ENCODE data around the gene SRPK1.

The SRPK1 gene

DNA sequence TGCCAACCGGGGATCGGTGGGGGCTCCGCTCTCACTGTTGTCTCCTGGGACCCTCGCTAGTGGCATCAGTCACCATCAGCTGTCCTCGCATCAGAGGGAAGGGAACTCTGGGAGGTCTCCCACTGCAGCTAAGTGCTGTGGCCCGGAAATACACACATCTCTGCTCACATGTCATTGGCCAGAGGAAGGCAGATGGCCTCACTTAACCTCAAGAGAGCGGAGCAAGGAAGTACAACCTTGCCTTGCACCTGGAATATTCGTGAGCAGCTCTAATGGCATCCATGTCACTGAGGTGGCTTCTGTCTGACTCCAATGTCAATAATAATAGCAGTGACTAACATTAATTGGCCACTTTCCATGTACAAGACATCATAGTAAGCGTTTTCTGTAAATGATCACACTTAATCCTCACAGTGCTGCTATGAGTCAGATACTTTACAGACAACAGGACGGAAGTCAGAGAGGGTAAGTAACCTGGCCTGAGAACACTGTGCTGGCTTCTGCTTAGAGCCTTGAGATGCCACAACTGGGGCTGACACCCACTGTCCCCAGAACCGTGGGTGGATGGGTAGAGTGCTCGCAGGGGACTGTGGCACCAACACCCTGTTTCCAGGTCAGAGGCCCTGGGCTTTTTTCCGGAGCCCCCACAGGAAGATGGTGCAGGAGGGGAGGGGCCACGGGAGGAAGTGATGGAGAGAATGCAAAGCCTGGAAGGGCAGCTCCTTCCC, 109.8 kb downstream of the SRPK1 start:
- DNase-seq = no peak

DNA sequence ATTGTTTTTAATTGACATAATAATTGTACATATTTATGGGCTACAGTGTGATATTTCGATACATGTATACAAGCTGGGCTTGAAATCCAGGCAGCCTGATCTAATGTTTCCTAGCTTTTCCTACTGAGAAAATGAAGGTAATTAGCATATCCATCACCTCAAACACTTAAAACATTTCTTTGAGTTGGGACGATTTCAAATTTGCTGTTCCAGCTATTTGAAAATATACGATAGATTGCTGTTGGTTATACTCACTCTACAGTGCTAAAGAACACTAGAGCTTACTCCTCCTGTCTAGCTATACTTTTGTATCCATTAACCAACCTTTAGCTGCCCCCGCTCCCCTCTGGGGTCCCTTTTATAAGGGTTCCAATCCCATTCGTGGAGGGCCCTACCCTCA, 111.1 kb downstream of the SRPK1 start:
- no peak for DNase-seq

DNA sequence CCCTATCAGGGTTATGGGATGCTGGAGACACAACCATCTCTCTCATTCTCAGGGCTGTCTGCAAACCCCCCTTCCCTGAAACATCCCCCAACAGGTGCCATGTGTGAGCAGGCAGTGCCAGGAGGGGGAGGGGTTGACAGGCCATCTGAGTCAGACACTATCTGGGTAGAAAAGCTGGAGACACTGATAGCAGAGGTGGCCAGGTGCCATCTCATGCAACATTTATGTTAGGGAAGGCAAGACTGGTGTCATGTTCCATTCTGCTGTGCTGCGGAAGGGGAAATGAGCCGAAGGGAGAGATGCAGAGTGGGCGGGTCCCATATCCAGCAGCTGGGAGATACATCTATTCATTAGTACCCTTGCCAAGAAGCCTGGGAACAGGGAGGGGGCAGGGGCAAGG, 112.2 kb downstream of the SRPK1 start:
- peak; percentile 76 for DNase-seq

DNA sequence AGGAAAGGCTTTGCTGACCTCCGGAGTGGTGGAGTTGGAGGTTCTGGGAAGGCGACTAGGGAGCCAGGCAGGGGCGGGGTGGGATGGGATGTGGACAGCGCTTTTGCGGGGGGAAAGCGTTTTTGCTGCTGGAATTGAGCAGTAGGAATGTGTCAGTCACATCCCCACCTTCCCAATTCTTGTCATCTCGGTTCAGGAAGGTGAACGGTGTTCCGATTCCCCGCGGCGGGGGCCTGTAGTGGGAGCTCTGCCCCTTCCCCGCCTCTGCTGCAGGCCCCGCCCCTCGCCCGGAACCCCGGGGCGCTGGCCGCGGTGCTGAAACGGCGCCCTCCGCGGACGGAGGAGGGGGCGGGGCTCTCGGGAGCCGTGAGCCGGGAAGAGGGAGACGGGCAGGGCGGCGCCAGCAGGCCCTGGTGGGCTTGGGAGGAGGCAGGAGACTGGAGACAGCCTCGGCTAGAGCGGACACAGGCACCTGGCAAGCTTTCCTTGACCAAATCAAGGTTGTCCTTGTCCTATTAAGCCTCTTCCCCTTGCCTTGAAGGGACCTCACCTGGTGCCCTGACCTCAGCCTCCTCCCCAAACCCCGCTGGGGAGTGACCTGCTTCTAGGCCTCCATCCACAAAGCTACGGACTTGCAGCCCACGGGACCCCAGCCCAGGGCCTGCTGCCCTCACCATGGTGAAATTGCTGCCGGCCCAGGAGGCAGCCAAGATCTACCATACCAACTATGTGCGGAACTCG, 115.7 kb downstream of the SRPK1 start, which contains the start of gene LHFPL5:
Gene LHFPL5 (plus strand): TSS at position 357 of the 741 bp plus-strand sequence. CDS start 319 bp downstream, at position 676.
- DNase-seq = peak; percentile 62

DNA sequence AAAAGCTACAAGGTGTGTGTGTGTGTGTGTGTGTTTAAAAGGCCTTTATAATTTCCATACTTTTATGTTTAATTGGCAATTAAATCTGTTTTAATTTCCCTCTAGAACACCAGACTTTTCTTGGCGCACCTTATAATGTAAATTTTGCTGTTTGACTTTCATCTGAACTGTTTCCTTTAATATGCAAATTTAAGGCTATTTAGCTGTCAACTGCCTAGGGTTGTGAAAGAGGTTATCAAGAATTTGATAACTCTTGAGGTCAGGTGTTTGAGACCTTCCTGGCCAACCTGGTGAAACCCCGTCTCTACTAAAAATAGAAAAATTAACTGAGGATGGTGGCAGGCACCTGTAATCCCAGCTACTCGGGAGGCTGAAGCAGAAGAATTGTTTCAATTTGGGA, 119.8 kb downstream of the SRPK1 start:
- no peak for DNase-seq

DNA sequence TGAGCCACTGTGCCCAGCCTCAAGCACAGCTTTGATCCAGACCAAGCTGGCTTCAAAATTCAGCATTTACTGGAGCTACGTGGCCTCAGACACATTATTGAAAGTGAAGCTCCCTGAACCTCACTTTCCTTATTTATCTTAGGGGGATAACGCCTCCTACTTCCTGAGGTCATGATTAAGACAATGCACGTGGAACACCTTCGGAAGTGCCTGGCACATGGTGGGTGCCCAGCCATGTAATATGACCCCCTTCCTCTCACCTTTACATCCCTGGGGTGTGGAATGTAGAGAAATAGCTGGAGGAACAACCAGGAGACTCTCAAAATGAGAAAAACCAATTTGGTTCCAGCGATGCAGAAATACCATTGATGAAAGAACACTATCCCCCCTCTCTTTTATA, 122.2 kb downstream of the SRPK1 start:
- DNase-seq = no peak

DNA sequence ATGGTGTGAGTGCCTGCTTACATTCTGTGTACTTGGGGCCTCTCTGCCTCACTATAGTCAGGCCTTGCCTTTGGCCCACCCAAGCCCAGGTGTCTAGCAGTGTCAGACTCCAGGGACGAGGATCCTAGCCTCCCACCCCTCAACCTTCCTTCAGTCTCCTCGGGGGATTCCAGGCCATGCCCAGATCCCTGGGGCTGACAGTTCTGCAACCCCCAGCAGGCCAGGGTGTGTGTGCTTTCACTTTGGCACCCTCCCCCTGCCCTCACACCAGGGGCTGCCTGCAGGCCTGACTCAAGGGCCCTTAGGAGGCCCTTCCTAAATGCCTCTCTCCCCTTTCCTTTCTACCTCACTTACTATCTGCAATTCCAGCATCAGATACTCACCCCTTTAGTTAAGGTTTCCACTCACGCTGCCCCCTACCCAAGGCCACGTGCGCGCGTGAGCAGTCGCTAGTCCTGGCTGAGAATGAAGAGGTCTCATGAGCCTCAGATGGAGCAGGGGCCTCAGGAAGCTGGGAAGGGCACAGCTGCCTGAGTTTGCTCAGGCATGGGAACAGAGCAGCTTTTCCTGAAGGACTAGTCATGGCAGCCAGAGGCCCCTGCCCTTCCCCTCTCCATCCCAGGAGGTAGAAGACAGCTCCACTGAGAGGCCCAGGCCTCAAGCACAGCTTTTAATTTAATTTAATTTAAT, 122.9 kb downstream of the SRPK1 start:
- DNase-seq = no peak

DNA sequence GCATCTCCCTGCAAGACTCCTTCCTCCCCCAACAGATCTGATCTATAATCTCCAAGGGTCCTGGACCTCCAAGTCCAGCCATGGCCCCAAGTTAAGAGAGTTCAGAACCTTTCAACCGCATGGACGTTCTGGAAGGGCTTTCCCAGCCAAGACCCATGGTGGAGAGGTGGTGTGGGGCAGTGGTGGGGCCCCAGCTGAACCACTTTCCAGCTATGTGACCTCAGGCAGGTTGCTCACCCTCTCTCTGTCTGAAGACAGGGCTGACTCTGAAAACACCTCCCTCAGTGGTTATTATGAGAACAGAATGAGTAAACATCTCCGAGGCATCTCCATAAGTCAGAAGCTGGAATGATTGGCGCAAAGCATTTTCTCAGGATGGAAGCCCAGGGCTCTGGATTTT, 124.7 kb downstream of the SRPK1 start:
- DNase-seq = no peak

DNA sequence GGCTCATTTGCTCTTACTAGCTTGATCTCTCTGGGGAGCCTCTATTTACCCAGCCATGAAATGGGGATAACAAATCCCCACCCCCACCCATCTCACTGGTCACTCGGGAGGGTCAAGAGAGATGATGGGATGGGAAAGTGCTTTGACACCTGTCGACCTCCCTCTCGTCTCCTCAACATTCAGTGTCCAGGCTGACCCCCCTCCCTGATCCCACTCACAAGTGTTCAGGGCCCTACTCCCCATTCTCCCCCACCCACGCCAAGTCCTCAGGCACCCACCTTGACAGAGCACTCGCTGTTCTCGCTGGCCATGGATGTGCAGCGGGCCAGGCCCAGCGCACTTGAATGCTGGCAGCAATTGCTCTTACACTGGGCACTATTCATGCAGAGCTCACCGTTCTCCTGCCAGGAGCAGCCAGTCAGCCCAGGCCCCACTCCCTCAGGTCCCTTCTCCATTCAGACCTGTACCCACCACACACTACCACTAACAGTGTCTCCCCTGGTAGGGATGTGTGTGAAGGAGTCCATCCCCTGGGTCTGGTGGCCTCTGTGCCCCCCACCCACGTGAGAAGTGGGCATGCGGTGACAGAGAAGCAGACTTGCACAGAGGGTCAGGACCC, 125.3 kb downstream of the SRPK1 start:
- DNase-seq = no peak

DNA sequence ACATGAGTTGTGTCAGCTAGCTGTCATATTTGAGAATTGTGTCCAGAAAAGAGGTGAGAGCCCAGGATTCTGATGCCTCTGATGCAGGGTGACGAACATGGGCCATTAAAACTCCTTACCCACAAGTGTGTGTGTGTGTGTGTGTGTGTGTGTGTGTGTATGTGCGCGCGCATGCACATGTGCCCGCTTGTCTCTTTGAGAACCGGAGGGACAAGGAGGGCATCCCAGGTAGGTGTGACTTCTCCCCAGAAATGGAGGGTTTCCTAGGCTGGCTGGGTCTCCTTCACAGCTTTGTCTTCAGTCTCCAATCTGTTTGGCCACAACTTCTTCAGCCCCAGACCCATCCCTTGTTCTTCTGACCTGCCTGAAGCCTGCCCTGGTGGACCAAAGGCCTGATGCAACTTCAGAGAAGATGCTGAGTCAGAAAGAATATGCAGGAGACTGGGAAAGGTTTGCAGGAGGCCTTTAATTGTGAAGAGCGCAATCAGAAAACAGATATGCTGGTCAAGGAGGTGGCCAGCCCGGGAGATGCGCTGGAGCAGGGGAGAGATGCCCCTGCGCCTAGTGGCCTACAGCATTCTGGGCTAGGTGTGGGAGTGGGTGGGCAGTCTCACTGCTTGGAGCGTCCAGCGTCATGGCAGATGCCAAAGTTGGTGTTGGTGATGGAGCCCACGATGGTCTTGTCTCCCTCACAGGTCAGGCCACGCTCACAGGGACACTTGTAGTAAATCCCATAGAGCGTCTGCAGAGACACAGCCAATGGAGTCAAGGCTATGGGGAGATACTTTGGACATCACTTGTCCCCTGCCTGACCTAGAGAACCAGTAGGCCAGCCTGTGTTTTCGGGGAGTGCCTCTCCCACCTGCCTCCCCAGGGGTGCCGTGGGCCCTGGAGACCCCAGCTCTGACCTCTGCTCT, 126.1 kb downstream of the SRPK1 start:
- no peak for DNase-seq

DNA sequence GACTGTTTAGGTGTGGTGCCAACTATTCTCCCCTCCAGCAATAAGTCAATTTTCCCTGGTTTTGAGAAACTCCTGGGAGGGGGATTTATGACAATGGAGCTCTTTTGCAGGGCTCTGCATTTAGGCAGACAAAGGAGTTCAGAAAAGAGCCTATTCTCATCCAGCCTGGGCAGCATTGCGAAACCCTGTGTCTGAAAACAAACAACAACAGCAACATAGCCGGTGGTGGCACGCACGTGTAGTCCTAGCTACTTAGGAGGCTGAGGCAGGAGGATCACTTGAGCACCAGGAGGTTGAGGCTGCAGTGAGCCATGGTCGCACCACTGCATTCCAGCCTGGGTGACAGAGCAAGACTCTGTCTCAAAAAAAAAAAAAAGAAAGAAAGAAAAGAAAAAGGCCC, 130.2 kb downstream of the SRPK1 start:
- no peak for DNase-seq

DNA sequence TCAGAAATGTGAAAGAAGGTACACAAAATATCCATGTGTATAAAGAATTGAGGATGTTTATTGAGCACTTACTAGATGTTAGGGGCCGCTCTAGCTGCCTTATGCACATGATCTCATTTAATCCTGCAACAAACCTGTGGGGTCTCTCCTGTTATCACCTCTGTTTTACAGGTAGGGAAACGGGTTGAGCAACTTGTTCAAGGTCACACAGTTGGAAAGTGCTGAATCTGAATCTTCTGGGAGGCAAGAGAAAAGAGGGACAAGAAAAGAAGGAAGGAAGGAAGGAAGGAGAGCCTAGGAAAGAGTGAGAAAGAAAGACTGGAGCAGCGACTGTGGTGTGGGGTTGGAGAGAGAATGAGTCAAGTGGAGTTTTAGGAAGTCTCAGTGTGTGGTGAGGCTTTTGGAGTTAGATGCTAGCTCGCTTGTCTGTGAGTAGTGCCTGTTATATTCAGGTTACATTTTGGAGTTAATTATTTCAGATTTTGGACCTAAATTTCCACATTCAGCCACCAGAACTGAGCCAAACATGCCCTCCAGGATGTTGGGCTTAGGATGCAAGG, 132.4 kb downstream of the SRPK1 start:
- DNase-seq = no peak

DNA sequence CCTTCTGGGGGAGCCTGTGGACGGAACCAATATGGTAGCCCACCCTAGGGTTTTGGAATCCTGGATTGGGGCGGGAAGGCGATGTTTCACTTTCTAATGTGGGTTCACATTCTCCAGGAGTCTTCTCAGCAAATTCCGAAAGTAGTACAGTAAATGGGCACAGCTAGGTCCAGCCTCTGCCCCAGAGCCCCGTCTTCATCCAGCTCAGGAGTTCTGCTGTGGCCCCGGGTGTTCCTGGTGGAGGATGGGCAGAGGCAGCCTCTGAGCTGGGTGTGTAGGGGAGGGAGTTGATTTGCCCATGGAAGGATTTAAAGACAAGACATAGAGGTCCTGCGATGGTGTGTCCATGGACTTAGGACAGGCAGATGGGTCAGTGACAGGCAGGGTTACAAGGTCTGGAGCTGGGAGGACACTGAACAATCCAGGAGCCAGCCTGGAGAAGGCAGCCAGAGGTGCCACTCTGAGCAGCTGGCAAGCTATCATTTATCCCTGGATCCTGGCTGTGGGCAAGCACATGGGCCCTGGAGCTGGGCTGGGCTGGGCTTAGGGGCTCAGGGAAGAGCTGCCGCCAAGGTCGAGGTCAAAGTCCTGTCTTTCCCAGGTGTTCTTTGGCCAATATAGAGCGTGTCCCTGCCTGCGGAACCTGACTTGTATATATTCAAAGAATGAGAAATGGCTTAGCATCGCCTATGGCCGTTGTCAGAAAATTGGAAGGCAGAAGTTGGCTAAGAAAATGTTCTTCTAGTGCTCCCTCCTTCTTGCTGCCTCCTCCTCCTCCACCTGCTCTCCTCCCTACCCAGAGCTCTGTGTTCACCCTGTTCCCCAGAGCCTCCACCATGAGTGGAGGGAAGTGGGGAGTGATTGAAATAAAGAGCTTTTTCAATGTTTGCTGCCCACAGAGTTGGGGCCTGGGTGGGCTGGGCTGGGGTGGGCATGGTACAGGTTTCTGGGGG, 133.4 kb downstream of the SRPK1 start:
- no peak for DNase-seq

DNA sequence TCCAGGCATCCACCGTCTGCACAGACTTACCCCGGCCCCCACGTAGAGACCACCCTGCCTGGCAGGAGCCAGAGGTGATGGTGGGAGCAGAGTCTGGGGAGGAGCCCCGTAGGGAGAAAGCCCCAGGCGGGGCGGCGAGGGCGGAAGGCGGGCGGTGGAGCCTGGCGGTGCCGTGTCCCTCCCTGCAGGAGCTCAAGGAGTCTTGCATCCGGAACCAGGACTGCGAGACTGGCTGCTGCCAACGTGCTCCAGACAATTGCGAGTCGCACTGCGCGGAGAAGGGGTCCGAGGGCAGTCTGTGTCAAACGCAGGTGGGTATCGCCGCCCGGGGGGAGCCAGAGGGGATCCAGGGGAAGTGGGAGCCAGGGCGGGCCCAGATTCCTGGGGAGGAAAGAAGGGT, 134.1 kb downstream of the SRPK1 start:
- DNase-seq = no peak

DNA sequence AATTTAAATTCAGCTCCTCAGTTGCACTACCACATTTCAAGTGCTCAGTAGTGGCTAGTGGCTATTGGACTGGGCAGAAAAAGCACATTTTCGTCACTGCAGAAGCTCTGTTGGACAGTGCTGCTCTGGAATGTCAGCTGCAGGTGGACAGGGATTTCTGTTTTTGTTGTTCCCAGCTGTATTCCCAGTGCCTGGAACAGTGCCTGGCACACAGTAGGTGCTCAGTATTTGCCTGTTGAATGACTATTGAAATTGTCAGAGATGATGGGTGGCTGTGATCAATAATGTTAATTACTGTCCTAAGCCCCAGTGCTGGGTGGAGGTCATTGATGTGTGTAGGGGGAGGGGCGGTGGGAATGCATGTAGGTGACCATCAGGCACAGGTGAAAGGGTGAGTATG, 134.6 kb downstream of the SRPK1 start:
- DNase-seq = no peak

DNA sequence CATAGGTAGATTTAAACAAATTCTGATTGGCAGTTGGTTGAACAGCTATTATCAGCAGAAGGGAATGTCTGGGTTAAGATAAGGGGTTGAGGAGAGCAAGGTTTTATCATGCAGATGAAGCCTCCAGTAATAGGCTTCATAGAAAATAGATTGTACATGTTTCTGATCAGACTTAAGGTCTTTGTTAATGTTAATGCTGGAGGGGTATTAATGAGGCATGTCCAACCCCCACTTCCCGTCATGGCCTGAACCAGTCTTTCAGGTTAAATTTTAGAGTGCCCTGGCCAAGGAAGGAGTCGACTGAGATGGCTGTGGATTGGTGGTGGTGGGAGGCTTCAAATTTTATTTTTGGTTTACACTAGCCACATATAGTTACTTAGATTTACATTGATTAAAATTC, 136.7 kb downstream of the SRPK1 start:
- no peak for DNase-seq
